OCI-LY1 (cell line): ENCODE data around the gene PRAMEF1.

Source experiments
- H2AFZ ChIP-seq: fragments of 200-600 bp; sonication (generic), shearing (Covaris generic); 2 replicates; pipeline ENCODE4 v1.6.0; 2014; ENCODE audit warnings: antibody characterized with exemption, mild to moderate bottlenecking, low read length
- H3F3A ChIP-seq: fragments of 200-600 bp; sonication (generic), shearing (Covaris generic); 2 replicates; pipeline ENCODE4 v1.6.0; 2014; ENCODE audit warnings: mild to moderate bottlenecking, antibody characterized with exemption, low read length, moderate library complexity; ENCODE audit not compliant: insufficient read depth
- H3K27ac ChIP-seq: fragments of 200-600 bp; sonication (generic); 2 replicates; pipeline ENCODE4 v1.5.1; 2014; ENCODE audit warnings: low read length, mixed run types, mild to moderate bottlenecking, low read depth; ENCODE audit not compliant: poor library complexity, severe bottlenecking
- H3K27me3 ChIP-seq: fragments of 200-600 bp; sonication (generic); 2 replicates; pipeline ENCODE4 v1.6.0; 2014; ENCODE audit warnings: antibody characterized with exemption, mild to moderate bottlenecking, low read length, moderate library complexity; ENCODE audit not compliant: insufficient read depth
- H3K36me3 ChIP-seq: fragments of 200-600 bp; sonication (generic); 2 replicates; pipeline ENCODE4 v1.6.1; 2014; ENCODE audit warnings: mild to moderate bottlenecking, antibody characterized with exemption, low read length, moderate library complexity, mixed read lengths; ENCODE audit not compliant: insufficient read depth
- H3K4me1 ChIP-seq: fragments of 200-600 bp; sonication (generic); 2 replicates; pipeline ENCODE4 v1.5.1; 2014; ENCODE audit warnings: mild to moderate bottlenecking, low read length, moderate library complexity; ENCODE audit not compliant: insufficient read depth, severe bottlenecking
- H3K4me2 ChIP-seq: fragments of 200-600 bp; sonication (generic), shearing (Covaris generic); 2 replicates; pipeline ENCODE4 v1.6.1; 2014; ENCODE audit warnings: low read length
- H3K4me3 ChIP-seq: fragments of 200-600 bp; sonication (generic); 2 replicates; pipeline ENCODE4 v1.5.1; 2014; ENCODE audit warnings: low read length, low read depth, mild to moderate bottlenecking, mixed read lengths; ENCODE audit not compliant: poor library complexity, severe bottlenecking
- H3K79me2 ChIP-seq: fragments of 200-600 bp; shearing (Covaris generic); 2 replicates; pipeline ENCODE4 v1.6.1; 2016; ENCODE audit warnings: mixed run types, low read length, mixed read lengths; ENCODE audit not compliant: insufficient read depth
- H3K9ac ChIP-seq: fragments of 200-600 bp; sonication (generic), shearing (Covaris generic); 2 replicates; pipeline ENCODE4 v1.6.1; 2014; ENCODE audit warnings: mild to moderate bottlenecking, low read length, mixed read lengths
- H3K9me2 ChIP-seq: fragments of 200-600 bp; sonication (generic), shearing (Covaris generic); 2 replicates; pipeline ENCODE4 v1.6.1; 2014; ENCODE audit warnings: low read depth, mild to moderate bottlenecking, low read length, mixed read lengths
- H3K9me3 ChIP-seq: fragments of 200-600 bp; shearing (Covaris generic); 2 replicates; pipeline ENCODE4 v1.6.1; 2014; ENCODE audit warnings: low read length, mixed read lengths
- H4K20me1 ChIP-seq: fragments of 200-600 bp; sonication (generic), shearing (Covaris generic); 2 replicates; pipeline ENCODE4 v1.6.0; 2016; ENCODE audit warnings: mild to moderate bottlenecking, low read length; ENCODE audit not compliant: insufficient read depth
- EZH2 ChIP-seq: fragments of 200-600 bp; sonication (generic), shearing (Covaris generic); IDR thresholded peaks from 2 replicates; pipeline ENCODE4 v1.8.0; 2017; ENCODE audit warnings: borderline replicate concordance, mixed run types, mild to moderate bottlenecking, antibody characterized with exemption, low read length, moderate library complexity, mixed read lengths
- TF ChIP-seq, protein P1 (sequence below): fragments of 200-600 bp; sonication (generic), shearing (Covaris generic); IDR thresholded peaks from 2 replicates; pipeline ENCODE4 v1.5.1; 2017; ENCODE audit warnings: mild to moderate bottlenecking, antibody characterized with exemption, low read length, moderate library complexity, mixed read lengths

The PRAMEF1 gene

DNA sequence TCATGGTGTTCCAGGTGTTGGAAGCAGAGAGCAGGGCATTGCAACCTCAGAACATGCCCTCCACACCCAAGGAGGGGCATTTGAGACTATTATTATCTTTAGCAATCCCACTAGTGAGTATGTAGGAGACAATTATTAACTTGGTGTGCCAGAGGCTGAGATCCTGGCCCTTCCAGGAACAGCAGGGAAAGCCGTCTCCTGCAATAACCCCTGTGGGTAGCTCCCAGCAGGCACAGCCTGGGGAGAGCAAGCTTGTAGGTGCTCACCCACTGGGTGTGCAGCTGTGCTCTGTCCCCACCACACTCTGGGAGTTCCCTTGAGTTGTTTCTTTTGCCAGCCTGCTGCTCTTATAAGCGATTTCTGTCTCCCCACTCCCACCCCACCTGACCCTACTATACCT, 34.9 kb upstream of the PRAMEF1 start:
- Histone ChIP-seq H3K9me3 (no peaks in the 10 kb centered on the region), H2AFZ (no peak overlapping the region), H3K9me2 (no peaks in the 10 kb centered on the region), H3K79me2 (no peaks in the 10 kb centered on the region), H3K36me3 (no peaks in the 10 kb centered on the region), H3K4me3 (no peak overlapping the region), H3K4me2 (no peak overlapping the region), H3K4me1 (no peaks in the 10 kb centered on the region), H3K27ac (no peak overlapping the region), H4K20me1 (no peaks in the 10 kb centered on the region), H3K9ac (no peak overlapping the region), H3F3A (no peaks in the 10 kb centered on the region), H3K27me3 (no peaks in the 10 kb centered on the region)
- TF ChIP-seq, protein P1, sequence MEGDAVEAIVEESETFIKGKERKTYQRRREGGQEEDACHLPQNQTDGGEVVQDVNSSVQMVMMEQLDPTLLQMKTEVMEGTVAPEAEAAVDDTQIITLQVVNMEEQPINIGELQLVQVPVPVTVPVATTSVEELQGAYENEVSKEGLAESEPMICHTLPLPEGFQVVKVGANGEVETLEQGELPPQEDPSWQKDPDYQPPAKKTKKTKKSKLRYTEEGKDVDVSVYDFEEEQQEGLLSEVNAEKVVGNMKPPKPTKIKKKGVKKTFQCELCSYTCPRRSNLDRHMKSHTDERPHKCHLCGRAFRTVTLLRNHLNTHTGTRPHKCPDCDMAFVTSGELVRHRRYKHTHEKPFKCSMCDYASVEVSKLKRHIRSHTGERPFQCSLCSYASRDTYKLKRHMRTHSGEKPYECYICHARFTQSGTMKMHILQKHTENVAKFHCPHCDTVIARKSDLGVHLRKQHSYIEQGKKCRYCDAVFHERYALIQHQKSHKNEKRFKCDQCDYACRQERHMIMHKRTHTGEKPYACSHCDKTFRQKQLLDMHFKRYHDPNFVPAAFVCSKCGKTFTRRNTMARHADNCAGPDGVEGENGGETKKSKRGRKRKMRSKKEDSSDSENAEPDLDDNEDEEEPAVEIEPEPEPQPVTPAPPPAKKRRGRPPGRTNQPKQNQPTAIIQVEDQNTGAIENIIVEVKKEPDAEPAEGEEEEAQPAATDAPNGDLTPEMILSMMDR, result no peak
- no peak for TF ChIP-seq EZH2

- Histone ChIP-seq H3K9ac (no peak overlapping the region), H3K79me2 (no peaks in the 10 kb centered on the region), H4K20me1 (no peaks in the 10 kb centered on the region), H3K9me3 (no peaks in the 10 kb centered on the region), H3K4me3 (no peak overlapping the region), H3K27me3 (no peaks in the 10 kb centered on the region), H3K4me1 (no peaks in the 10 kb centered on the region), H2AFZ (no peak overlapping the region), H3K36me3 (no peaks in the 10 kb centered on the region), H3K27ac (no peak overlapping the region), H3F3A (no peaks in the 10 kb centered on the region), H3K9me2 (no peaks in the 10 kb centered on the region), H3K4me2 (no peak overlapping the region)
- TF ChIP-seq EZH2, result no peak
- TF ChIP-seq, protein P1, result no peak
Measured at GRCh38 chr1:12756768-12757413, 34.3 kb upstream of the PRAMEF1 start.

DNA sequence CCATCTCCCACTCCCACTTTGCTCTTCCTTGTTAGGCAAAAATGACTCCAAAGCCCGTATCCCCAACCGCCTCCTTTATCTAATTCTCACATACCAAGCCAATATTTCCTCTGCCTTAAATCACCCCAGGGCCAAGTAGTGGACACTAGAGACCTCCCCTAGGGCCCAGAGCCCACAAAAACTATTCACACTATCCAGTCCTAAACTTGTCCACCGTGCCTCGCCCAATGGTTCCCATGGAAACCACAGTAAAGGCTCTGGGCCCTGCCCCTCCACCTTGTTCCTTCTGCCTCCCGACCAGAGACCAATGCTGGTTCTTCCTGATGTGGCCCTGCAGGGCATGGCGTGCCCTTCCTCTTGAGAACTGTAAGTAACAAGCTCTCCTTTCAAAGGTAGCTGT, 33.4 kb upstream of the PRAMEF1 start:
- no peak overlapping the region for H3K9ac ChIP-seq
- no peaks in the 10 kb centered on the region for H4K20me1 ChIP-seq
- H3K4me2 ChIP-seq, result no peak overlapping the region
- H3K4me3 ChIP-seq, result no peak overlapping the region
- H3K27ac ChIP-seq, result no peak overlapping the region
- no peaks in the 10 kb centered on the region for H3K27me3 ChIP-seq
- H3K36me3 ChIP-seq, result no peaks in the 10 kb centered on the region
- no peaks in the 10 kb centered on the region for H3K9me2 ChIP-seq
- H3K79me2 ChIP-seq, result no peaks in the 10 kb centered on the region
- no peak overlapping the region for H2AFZ ChIP-seq
- no peaks in the 10 kb centered on the region for H3F3A ChIP-seq
- TF ChIP-seq EZH2, result no peak
- TF ChIP-seq, protein P1, result no peak
- H3K4me1 ChIP-seq, result no peaks in the 10 kb centered on the region
- H3K9me3 ChIP-seq, result no peaks in the 10 kb centered on the region
